GM18867 (cell line): ENCODE measurements around the gene GABRR2.

Experiments used
- ATAC-seq: cut with Tn5 transposase; IDR thresholded peaks from one replicate; pipeline ENCODE4 v1.9.1; 2021; ENCODE audit warnings: mild to moderate bottlenecking, moderate library complexity; ENCODE audit not compliant: unreplicated experiment

GABRR2 gene

DNA sequence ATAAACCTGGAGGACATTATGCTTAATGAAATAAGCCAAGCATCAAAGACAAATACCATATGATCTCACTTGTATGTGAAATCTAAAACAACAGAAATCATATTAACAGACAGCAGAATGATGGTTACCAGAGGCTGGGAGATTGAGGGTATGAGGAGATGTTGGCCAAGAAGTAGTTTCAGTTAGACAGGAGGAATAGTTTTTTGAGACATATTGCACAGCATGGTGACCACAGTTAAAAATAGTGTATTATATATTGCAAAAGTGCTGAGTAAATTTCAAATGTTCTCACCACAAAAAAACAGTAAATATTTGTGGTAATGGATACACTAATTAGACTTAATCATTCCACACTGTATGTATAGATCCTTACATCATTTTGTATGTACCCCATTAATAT lies 99.7 kb downstream of the GABRR2 start:
- ATAC-seq = no peak

DNA sequence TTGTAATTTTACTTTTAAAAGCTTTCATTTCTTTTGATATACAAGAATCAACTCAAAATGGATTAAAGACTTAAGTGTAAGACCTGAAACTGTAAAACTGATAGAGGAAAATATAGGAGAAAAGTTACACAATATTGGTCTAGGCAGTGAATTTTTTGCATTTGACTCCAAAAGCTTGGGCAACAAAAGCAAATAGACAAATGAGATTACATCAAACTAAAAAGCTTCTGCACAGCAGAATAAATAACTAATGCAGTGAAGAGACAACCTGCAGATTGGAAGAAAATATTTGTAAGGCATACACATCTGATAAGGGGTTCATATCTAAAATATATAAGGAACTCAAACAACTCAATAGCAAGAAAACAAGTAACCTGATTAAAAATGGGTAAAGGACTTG lies 100.9 kb downstream of the GABRR2 start:
- ATAC-seq = no peak

DNA sequence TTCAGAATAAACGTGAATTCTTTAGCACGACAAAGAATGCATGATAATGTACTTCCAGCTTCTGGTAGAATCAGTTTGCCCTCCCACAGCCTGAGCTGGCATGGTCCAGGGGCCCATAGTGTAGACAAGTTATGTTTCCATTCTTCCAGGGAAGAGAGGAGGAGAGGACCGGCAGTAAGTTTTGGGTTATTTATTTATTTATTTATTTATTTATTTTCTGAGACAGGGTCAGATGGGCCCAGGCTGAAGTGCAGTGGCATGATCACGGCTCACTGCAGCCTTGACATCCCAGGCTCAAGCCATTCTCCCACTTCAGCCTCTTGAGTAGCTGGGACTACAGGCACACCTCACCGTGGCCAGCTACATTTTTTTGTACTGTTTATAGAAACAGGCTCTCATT lies 102.6 kb downstream of the GABRR2 start:
- no peak for ATAC-seq

DNA sequence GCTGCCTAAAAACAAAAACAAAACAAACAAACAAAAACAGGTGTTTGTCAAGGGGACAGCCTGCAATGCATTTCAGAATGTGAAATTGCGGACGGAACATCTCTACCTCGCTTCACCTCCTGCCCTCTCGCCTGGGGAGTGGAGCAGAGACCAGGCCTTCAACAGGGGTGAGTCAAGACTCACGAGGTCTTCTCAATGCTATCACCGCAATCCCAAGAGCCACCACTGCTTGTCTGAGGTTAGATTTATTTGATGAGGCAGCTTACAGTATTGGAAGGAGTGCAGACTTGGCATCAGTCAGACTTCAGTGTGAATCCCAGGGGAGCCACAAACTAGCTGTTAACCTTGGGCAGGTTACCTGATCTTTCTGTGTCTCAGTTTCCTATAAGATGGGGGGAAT lies 105.6 kb downstream of the GABRR2 start:
- no peak for ATAC-seq

DNA sequence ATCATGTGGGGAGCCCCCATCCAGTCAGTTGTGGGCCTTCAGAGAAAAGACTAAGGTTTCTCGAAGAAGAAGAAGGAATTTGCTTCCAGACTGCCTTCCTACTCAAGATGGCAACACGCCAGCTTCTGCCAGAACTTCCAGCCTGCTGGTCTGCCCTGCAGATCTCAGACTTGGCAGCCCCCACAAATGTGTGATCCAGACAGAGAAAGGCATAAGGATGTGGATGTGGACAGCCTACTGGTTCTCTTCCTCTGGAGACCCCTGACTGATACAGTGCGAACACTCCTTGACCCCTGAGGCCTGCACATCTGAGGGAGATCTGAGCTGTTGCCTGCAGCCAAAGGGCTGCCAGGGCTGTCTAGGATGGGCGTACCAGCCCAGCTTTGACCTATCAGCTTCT lies 106.5 kb downstream of the GABRR2 start:
- ATAC-seq = no peak
